GM18873 (cell line): Measurements from ENCODE around the gene SGSM2.

Experiments used
- ATAC-seq: cut with Tn5 transposase; IDR thresholded peaks from one replicate; pipeline ENCODE4 v1.9.1; 2021; ENCODE audit warnings: mild to moderate bottlenecking, moderate library complexity, moderate number of reproducible peaks; ENCODE audit not compliant: unreplicated experiment, low FRiP score

The SGSM2 gene

DNA sequence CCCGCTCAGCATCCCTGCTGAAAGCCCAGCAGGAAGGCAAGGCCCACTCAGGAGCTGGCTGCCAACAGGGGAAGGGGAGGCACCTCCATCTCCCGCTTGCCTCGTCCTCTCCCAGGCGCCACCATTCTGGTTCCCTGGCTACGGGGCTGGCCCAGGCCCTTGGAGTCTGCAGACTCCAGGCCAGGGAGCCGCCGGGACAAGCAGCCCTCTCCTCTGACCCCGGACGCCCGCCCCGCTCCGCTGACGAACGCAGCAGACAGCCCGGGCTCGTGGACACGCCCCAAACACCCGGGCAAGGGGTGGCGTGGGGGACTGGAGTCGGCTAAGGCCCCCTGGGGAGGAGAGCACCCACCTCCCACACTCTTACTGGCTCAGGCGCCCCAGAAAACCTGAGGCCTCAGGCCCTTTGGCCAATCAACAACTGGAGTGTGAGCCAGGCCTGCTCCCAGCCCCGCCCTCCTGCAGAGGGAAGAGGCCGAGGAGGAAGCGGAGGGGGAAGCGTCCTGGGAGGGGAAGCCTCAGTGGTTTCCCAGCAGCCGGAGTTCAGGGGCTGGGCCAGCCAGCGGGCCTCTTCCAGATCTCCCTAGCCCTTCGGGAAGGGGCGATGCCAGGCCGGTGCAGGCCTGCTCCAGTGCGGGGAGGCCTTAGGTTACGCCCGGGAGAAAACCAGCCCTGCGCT lies 59.4 kb downstream of the SGSM2 start:
- no peak for ATAC-seq

DNA sequence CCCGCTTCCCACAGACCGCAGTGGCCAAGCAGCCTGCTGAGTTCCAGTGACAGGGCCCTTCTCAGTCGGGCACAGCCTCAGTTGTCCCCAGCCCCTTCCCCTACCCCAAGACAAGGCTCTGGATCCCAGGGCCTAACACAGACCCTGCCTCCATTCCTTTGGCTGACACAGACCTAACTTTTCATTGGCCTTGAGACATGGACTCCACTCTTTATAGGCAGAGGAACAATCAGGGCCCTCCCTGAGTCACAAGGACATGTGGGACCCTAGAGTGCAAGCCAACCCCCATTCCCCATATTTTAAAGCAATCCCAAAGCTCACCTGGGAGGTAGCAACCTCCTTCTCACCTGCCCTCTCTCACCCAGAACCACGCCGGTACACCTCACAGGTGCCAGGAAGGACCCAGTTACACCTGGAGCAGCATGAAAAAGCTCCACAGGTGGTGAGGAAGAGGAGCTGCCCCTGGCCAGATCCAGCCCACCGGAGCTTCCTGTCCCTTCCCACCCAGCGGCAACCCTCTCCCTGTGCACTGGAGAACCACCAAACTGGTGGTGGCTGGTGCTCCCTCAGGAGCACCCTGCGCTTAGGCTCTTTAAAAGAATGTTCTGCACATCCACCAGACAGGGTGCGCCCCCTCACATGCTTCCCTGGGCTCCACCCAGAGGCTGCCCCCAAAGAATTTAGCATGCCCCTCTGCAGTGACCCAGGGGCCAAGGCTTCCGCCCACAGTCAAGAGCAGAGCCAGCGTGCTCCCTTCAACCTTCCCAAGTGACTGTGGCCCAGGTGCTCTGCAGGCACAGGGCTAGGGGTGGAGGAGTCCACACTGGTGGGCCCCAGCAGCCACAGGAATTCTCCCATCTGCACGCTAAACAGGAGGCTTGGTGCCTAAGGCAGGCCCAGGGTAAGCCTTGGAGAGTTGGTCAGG lies 60.2 kb downstream of the SGSM2 start:
- ATAC-seq, result no peak

DNA sequence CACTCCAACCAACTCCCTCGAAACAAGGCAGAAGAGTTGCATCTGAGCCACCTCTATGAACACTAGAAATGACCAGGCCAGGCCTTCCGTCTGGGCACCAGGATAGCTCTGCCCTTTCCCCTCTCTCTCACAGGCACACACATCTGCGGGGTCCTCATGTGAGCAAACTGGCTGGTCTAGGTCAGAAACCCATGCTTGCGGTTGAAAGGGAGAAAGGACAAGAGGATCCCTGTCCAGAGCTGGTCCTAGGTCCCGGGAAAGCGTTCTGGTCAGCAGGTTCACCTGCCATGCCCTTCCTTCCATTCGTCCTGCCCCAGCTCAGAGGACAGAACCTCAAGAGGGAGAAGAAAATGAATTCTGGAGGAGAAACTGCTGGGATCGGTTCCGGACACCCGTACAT lies 60.9 kb downstream of the SGSM2 start:
- no peak for ATAC-seq

GRCh38 chr17:2398655-2399571 lies 61.6 kb downstream of the SGSM2 start:
- ATAC-seq, result no peak

DNA sequence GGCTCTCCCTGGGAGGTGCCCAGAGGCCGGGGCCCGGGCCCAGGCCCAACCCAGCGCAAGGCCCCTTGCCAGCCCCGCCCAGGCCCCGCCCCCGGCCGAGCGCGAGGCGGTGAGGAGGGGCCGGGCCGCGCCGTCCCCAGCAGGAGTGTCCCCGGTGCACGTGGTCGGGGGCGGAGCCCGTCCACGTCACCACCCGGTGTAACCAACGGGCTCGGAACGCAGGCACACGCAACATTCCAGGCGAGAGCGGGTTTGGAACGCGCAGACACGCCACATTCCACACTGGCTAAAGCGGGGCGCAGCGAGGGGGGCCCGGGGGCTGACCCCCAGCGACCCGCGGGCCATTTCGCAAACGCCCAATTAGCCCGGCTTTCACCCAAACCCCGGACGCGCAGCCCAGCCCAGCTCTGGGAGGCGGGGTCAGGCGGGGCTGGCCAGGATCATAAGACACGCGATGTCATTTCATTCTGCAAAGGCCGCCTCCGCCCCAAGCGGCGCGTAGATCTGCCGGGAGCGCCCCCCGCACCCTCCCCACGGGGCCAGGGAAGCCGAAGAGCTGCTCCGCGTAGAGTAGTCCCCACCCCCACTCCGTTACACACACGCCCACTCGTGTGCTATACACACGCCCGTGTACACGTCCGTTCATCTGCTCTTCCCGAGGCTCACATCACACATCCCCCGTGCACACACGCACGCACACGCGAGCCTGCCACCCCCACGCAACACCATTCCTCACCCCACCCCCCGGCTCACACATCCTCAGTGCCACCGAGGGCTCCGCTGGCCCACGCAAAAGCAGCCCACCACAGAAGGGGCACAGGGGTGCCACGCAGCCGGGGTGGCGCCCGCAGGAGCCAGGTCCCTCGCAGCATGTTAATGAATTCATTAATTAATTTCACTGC lies 62.5 kb downstream of the SGSM2 start:
- ATAC-seq, result peak; percentile 35

- no peak for ATAC-seq
These were observed 63.2 kb downstream of the SGSM2 start for GRCh38 chr17:2400474-2400866.

DNA sequence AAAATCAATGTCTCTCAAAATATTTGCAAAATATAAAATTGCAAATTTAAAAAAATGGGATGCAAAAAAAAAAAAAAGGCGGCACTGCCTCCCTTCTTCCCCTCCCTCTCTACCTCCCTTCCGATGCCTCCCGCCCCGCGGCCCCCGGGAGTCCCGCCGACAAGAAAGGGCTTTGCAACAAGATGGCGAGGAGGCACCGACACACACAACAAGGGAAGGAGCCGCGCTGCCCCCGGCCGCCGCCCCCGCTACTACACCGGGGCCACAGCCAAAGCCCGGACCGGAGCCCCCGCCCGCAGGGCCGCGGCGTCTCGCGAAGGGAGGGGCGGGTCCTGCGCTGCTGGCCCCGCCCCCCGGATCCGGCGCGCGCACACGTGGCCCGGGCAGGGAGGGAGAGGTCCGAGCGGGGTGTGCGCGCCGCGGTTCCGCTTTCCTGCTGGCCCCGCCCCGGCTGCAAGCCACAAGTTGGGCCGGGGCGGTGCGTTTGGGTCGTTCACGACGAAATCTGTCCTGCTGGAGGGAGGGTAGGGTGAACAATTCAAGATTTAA lies 63.6 kb downstream of the SGSM2 start, which contains the start of gene MNT:
MNT (minus strand) TSS at position 184 of the 549 bp plus-strand sequence. CDS start 348 bp downstream, outside the sequence.
- peak; percentile 17 for ATAC-seq

DNA sequence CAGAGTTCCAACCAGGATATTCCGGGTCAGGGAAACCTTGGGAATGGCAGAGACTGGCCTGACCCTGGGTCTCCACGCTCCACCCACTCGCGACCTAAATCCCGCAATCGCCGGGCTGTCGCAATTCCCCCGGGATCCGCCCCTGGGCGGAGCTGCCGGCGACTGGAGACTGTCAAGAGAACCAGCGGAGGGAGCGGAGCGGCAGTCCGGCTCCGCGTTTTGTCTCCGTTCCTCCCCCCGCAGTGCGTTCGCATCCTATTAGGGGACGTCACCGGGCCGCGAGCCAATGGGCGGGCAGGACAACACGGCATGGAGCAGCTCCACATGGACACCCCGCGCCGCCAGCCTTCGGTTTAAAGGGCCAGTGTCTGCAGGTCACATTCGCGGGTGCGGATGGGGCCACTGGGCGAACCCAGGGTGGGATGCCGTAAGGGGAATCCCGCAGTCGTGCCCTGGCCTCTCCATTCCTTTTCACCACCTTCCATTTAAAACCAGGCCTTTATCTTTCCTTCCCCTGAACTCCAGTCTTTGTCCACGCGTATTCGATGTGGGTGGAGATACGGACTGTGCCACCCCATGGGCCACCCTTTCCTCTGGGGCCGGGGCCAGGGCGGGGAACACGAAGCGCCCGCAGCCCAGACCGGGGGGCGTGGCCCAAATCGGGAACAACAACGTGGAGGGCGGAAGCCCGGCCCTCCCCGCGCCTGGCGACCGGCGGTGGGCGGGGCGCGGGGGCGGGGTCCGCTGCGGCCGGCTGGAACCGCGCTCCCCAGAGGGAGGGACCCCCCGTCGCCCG lies 64.3 kb downstream of the SGSM2 start:
- peak; percentile 53 for ATAC-seq

DNA sequence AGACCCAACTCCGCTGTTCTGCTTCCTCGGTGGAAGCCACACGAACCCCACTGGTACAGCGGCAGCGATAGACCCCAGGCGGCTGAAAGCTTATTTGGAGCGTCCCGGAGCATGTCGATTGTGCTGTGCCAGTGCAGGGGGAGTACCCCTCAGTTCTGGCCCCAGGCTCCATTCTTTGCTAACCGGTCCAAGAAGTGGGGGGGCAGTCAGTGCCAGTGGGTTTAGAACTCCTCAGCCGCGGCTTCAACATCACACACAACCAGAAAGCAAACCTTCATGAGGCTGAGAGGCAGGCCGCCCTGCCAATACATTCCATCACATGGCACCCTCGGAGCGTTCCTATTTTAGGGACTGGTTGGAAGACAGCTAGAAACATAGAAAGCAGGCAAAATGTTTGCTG lies 65.2 kb downstream of the SGSM2 start:
- ATAC-seq, result no peak

GRCh38 chr17:2403044-2403443 lies 65.7 kb downstream of the SGSM2 start:
- no peak for ATAC-seq

- no peak for ATAC-seq
These were observed 68.1 kb downstream of the SGSM2 start for GRCh38 chr17:2405247-2405926.

DNA sequence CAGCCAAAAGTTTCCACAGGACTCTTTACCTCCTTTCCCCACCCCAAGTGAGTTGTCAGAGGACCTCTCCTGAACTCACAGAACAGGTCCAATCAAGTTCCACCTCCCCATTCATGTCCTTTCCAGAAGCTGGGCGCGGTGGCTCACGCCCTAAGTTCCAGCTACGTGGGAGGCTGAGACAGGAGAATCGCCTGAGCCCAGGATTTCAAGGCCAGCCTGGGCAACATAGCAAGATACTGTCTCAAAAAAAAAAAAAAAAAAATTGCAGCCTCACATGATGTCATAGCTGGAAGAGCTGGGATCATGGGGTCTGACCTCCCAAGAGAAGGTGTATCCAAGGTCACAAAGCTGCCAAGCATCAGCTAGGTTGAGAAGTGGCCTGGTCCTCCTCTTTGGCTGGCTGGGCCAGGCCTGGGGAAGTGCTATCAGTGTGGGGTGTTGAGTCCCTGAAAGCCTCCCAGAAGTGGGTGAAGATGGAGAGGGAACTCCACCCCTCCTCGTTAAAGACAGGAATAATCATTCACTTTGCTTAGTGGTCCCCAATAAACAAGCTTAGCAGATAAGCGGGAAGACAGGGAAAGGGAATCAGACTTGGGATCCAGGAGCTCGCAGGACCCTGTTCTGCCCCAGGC lies 69.1 kb downstream of the SGSM2 start:
- no peak for ATAC-seq

- ATAC-seq, result no peak
These were observed 69.8 kb downstream of the SGSM2 start for GRCh38 chr17:2406903-2407790.

DNA sequence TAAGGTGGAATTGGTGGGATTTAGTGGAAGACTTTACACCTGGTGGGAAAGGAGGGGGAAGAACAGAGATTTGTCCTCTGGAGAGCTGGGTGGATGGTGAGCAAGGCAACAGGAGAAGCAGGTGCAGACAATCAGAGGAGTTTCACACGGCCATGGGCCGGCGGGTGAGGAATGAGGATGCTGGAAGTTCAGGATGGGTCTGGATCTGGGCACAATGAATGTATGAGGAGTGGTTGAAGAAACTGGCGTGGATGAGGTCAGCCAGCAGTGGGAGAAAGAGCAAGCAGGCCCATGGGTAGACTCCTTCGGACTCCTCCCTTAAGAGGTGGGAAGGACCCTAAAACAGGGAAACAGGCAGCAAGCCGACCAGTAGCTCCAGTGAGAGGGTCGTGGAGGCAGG lies 73.7 kb downstream of the SGSM2 start:
- no peak for ATAC-seq

- no peak for ATAC-seq
These were observed 75.3 kb downstream of the SGSM2 start for GRCh38 chr17:2412561-2413021.

- no peak for ATAC-seq
These were observed 77.3 kb downstream of the SGSM2 start for GRCh38 chr17:2414446-2415064.
